Activated CD8-positive, alpha-beta memory T cell treated with anti-CD3 and anti-CD28 coated beads for 1 hour (primary cell): ENCODE measurements around the gene CHST9.
"Not testable (repeated sequence)": the region's sequence is repeated elsewhere in the genome, so short reads cannot be mapped to it uniquely, and the experiment has no call there.

Experiments used
- DNase-seq, 2 donors: peaks; one replicate each; pipeline ENCODE4 v3.0.0-alpha.2; 2020; ENCODE audit warnings: low read depth in 1 of 2; ENCODE audit errors: extremely low read depth in 1 of 2

The CHST9 gene

DNA sequence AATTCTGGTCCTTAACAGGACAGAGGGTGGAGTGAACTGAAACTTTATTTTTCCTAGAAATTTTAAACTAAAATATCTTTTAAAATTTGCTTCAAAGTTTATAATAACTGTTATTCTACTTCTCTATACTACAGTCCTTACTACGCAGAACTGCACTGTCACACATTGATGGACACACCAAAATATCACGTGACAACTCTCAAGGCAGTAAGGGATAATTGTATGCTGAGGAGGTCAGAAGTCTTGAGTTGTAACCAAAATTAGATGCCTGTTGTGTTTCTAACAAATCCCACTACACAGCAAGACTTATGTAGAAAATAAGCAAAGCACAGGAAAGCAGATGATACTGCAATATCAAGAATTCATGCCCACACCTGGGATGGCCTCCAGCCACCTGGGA, 76.3 kb downstream of the CHST9 start:
- DNase-seq: no peak

DNA sequence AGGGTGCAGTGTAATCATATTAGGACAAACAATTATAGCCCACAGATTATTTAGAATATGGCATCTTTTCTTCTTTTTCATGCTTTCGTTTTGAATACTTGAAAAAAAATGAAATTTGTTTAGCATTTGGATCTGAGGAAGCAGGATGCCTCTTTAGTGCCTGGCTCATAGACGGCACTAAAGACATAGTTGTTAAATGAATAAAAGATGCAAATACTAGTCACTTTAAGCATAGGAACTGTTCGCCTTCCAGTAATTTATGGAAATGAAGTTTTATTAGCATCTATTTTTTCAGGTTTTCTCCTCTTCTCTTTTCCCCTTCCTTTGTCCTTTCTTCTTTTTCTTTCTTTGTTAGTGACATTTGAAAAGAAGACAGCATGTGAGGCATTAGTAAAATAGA, 80.4 kb downstream of the CHST9 start:
- DNase-seq: no peak

DNA sequence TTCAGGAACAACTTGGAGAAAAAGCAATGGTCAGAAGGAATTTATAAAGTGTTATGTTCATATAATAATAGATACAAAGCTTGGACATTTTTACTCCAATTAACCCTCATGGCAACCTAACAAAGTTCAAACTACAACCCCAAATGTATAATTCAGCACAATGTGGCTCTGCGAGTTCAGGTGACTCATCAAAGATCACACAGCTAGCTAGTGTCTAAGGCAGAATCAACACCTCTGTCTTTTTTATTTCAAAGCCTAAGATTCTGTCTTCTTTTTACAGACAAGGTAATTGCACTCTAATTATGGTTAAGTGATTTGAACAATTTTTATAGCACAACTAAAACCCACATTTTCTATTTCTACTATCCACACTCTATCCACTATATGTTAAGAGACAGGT, 90.5 kb downstream of the CHST9 start:
- no peak for DNase-seq

DNA sequence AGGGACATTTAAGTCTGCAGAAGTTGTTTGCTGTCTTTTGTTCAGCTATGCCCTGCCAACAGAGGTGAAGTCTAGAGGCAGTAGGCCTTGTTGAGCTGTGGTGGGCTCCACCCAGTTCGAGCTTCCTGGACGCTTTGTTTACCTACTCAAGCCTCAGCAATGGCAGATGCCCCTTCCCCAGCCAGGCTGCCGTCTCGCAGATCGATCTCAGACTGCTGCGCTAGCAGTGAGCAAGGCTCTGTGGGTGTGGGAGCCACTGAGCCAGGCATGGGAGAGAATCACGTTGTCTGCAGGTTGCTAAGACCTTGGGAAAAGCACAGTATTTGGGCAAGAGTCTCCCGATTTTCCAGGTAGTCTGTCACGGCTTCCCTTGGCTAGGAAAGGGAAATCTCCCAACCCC, 91.8 kb downstream of the CHST9 start:
- not testable (repeated sequence) for DNase-seq

DNA sequence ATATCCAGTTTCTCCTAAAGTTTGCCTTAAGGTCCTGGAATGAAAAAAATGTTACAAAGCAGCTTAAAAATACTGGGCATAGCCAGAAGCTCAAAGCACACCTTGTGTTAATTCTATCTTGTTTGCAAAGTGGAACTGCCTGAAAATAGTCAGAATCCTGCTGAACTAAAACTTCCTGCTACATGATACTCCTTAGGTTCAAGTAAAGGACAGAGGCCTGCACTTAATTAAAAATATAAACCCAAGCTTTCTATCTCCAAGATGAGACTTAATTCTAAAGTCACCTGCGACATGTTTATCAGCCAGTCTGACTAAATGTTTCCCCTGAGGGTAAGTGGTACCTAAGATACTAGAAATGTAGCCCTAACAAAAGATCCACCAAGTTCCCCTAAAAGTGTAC, 103.4 kb downstream of the CHST9 start:
- no peak for DNase-seq

DNA sequence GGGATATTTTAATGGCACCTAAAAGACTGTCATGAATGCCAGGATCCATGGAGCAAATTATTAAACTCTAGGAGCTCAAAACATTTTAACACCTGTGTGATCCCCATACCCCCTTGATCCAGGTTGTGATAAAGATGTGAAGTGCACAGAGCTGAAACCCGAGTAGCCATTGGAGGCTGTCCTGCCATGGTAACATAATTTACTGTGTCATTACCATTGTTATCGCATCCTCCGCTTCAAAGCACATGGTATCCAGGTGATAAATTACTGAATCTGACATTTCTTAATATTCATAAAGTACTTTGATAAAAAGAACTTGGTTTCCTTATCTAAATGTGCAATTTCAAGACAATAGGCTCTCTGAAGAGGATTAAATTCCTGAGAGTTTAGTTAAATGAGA, 109.3 kb downstream of the CHST9 start:
- DNase-seq: no peak

DNA sequence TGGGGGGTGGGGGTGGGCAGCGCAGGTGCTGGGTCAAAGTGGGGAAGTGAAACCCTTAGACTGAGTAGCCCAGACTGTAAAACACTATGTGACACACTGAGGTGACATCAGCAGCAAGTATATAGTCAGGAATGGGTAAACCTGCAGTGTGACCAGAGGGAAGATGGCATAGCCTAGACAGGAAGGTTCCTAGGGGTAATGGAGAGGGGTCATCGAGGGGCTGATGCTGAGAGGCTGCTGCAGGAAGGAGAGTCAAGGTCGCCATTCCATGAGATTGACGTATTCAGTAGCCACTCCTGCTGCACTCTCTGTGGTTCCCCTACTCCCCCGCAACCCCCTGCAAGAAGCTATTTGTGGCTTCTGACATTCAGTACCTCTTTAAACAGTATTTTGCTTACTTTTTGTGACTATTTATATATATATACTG, 111.7 kb downstream of the CHST9 start:
- DNase-seq: no peak

DNA sequence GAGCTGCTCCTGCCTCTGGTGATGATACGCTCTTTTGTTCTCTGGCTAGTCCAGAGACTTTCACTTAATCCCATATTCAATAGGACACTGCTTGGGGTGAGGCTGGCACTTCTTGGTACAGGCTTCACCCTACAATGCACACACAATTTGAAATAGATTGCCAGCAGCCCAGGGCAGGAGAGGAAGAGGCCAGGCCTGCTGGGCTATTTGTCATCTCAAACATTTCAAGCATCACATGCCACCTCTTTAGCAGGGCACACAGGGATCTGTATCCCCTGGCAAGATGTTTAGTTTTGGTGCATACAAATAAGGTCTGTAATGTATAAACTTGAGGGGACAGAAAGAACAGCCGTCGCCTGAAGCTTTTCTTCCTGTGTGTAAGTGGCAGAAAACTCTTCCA, 120.4 kb downstream of the CHST9 start:
- DNase-seq: no peak

DNA sequence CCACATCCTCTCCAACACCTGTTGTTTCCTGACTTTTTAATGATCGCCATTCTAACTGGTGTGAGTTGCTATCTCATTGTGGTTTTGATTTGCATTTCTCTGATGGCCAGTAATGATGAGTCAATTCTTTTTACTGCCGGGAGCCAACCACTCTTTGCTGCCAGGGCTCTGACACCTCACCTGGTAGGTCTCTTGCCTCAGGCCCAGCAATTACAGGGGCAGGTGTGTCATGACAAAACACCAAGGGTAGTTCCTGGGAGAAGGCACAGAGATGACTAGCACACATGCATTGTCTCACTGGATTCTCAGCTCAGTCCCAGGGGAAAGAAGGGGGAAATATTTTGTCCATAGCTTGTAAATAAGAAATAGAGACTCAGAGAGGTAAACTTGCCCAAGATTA, 122.3 kb downstream of the CHST9 start:
- DNase-seq: no peak

DNA sequence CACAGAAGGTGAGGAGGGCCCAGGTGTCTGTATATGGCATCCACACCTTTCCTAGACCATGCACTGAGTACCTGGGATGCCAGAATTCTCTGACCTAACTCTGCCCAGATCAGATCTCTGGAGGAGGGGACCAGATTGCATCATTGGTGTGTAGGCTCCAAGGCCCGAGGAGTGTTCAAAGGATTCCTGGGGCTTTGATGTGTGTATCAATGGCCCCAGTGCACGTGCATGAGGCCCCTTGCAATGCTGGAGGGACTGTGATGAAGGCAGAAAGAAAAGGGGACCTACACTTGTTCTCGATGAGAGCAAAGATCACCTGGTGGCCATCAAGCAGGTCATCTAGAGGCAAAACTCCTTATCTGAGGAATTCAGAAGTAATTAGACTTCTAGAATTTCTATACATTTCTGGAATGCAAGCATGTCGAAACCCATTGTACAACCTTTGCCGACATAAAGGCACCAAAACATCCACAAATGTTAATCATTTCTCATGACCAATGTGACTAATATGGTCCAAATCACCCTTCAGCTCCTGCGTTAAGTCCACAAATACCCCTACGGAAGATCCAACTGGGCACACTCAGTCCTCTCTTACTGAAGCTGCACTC, 123.5 kb downstream of the CHST9 start:
- no peak for DNase-seq

DNA sequence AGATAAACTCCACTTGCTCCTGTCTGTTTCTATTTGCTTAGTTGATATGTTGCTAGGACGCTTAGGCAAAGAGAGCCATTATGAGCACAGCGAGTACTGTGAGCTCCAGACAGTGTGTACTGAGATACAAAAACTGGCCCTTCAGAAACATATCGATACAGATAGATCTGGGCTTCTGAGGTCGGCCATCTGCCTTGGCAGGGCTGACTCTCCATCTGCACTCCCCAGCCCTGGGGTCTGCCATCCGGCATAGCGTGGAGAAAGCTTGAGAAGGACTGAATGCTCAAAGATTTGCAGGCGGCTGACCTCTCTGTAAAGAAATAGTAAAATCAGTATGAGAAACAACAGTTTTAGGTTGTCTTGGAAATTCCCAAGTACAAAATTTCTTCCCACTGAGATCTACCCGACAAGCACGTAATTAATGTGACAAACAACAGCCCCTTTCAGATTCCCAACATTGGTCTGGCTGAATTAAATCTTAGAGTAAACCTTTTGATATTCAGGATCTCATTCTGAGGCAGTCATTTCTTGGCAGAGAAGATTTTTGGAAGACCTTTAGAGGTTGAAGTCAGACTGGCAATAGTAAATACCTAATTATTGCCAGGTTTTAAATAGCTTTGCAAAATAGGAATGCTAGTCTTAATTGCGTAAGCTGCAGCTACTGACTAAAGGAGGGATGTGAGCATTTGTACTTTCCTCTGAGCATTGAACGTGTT, 127.4 kb downstream of the CHST9 start:
- no peak for DNase-seq

DNA sequence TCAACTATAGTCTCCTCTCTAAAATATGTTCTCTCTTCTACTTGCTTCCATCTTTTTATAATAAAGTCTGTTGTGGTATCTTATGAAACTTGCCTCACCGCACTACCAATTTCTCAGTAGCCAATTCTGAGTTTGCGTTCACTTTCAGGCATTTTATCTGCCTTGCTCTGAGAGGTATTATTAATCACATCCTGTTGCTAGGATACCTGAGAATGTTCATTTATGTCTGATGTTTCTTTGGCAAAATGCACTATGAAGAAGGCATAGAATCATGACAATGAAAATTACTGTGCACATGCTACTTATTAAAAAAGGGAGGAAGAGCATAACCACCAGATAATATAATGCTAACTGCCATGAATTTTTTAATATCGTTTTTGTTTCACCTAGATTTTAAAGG, 130.2 kb downstream of the CHST9 start:
- no peak for DNase-seq

DNA sequence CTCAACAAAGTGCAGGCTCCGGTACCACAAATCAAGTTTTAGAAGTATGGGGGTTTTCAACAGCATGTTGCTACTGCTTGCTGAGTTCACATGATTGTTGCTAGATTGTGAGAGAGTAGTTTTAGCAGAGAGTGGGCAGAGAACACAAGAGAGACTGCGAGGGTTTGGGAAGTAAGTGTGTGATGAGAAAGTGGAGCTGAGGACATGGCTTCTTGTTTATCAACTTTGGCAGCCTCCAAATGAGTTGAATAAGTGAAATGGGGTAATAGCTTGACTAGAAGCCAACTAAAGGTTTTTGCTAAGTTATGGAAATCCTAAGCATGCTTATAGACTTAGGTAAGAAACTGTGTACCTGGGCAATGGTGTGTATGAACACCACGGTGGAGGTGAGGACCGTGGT, 135.1 kb downstream of the CHST9 start:
- no peak for DNase-seq

DNA sequence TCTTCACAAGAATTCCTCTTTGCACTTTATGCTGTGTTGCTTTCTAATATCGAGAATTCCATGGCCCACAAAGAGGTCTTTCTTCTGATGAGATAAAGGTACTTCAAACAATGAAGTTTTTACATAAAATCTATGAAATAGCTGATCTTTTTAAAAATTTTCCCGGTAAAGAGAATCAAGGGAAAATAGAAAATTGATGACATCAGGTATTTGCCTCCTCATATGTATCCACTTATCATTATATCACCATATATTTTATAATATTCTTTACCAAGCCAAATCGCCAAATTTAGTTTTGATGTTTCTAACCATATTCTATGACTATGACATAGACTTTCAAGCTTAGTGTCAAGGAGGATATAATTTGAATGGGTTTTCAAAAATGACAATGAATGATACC, 139.8 kb downstream of the CHST9 start:
- DNase-seq: no peak

DNA sequence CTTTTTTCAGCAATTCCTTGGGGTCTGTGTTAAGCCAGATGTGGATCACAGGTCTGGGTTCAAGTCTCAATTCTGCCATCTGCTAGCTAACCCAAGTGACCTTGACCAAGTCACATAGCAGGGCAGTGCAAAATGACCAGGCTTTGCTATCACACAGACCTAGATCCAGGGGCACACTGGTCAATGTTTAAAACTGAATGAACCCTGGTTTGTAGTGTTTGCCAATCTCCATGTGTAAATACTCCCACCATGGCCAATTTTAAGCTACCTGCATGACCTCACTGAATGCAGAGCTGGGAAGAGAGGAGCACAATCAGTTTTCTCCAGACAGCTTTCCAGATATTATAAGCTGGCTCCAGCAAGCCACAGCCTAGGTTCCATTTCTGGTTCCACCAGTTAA, 142.9 kb downstream of the CHST9 start:
- DNase-seq: no peak

DNA sequence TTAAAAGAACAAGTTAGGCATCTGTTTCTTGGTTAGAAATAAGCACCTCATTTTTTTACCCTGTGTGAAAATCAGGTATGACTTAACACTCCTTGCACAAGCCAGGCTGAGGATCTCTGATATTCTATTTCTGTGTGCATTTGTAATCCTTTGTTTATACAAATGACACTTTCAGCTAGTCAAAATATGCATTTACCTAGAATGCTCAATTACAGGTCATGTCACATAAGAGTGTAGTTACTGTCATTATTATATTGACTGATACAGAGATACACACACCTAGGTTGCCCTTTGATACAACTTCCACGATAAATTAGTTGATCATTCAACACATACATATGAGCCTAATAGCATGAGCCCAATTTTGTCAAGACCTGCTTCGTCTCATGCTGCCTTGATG, 144.3 kb downstream of the CHST9 start:
- no peak for DNase-seq

DNA sequence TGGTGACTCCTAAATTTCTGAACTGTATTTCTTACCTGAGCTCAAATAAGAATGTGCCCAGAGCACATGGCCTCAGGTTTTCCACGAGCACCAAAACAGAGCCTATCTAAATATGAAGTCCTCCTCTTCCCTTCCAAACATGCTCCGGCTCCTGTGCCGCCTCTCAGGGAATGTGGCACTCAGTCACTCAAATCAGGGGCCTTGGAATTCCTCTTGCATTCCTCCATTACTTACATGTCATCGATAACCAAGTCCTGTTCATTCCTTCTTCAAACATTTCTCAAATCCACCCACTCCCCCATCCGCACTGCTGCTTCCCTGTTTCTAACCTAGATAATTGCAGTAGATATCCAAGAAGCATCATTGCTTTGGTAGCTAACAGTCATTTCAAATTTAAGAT, 151.4 kb downstream of the CHST9 start:
- DNase-seq: no peak

DNA sequence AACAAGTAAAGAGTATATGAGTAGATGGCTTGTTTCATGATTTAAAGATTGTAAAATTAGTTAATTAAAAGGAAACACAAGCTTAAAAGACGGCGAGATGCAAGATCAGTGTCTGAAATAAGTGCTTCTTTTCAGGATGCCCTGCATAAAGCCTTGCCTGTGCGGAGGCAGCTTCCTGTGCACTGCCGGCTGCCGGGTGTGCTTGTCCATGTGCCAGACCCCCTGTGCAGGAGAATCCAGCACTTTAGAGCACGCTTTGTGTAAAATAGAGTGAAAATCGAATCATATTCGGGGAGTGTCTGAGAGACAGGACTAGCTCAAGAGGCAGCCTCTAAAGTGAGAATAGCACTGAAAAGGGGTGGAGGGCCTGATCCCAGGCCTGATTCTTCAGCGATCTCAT, 154.7 kb downstream of the CHST9 start:
- DNase-seq: no peak

DNA sequence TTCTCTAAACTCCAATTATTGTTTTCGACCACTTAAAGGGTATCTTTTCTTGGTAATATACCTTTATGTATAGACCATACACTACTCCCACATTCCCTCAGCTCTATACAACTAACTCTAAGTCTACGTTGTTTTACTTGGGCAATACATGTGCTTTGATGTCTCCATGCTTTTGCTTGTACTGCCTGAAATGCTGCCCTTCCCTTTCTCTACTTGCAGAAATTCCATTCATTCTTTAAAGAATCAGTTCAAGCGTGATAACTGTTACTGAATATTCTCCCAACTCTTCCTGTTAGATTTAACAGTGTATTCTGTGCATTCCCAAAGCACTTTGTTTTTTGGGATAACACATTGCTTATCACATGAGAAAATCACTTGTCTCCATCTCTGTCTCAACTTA, 162.6 kb downstream of the CHST9 start:
- DNase-seq: no peak

DNA sequence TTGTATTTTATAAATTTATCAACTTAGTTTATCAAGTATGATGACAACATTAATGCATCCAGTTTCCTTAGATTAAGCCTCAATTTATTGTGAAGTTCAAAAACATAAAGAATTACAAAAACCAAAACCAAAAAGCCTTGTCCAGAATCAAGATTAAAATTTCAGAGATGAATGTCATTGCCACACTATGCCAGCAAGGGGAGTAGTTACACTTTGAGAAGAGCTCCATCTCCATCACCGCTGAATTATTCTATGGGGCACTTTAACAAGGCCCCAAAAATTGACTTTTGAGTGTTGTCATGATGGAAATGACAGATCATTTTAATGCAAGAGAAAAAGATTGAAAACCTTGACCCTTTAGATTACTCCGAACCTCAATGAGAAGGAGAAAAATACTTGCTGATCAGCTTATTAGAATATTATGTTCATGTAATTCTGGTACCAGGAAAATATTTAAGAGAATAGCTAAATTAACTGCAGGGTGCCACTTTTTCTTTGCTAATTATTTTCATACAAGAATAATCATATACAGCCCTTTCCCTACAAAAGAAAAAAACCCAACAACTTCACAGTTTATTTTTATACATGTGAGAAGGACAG, 167.1 kb downstream of the CHST9 start:
- no peak for DNase-seq

DNA sequence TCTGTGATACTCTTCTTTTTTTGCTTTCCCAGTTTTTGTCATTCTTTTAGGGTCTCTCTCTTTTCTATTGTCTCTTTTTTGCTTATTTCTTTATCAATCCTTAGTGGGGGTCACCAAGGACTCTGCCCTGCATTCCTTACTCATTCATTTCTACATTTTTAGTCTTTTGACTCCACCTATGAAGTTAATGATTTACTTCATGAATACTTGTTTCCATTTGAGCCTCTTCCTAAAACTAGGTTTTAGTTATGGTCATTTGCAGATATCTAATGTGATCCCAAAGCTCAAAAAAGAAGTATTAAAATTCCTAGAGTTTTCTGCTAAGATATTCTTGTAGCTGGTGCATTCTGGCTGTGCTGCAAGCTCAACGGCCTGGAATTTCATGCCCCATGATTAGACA, 170.3 kb downstream of the CHST9 start:
- DNase-seq: no peak

DNA sequence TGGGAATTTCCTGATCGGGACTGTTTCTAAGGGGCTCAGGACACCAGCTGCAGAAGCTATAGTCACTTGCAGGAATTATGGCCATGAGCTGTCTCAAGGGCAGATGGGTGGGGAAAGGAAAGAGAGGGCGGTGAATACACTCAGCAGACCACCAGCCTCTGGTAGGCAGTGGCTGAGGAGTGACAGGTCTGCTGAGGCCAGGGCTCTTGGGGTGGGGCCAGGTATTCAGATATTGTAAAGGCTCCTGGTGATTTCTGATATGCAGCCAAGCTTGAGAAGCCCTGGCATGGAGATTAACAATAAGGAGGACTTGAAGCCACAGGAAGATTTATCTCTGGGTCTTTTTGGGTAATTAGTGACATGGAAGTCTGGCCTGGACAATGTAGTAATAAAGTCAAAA, 174.3 kb downstream of the CHST9 start:
- DNase-seq: no peak

DNA sequence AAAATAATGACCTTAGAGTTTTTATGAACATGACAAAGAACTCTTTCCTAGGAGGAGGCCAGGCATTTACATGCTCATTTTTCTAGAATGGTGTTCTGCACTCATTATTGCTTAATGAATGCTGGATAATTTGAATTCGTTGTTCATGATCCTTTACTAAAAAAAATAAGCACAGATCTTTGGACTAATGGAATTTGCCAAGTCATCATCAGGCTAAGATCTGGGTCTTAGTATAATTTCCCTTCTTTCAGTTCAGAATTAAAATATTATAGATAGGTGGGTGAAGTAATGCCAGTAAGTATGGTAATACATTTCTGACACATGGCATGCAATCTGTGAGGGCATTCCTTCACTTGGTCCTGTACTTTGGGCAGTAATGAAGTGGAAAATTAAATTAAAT, 175.8 kb downstream of the CHST9 start:
- no peak for DNase-seq
